Measurements from ENCODE around the gene CCSER1. TPM values are rescaled to one million over a fixed set of nuclear protein-coding genes. Genes with fewer than 3 reads are reported as not detected.

The CCSER1 gene
- polyA plus RNA-seq, 3 donors: 0.09 to 0.75 (median 0.13) TPM

GRCh38 chr4:90443231-90443630 lies 316.0 kb downstream of the CCSER1 start:
- DNase-seq: no peak
- intact Hi-C loops (cut with micrococcal nuclease): no loop called here
- Histone ChIP-seq H3K9ac (ENCODE audit: insufficient read depth, low read length, poor library complexity, severe bottlenecking) (no peak overlapping the region), H2AFZ (ENCODE audit: insufficient read depth, low read depth, low read length, poor library complexity, severe bottlenecking) (no peak overlapping the region), H3K4me2 (replicated peaks; ENCODE audit: extremely low read depth, low read length, poor library complexity, severe bottlenecking) (no peak overlapping the region), H3K27me3 (ENCODE audit: control insufficient read depth in 2 of 2, insufficient read depth in 2 of 2, low read length in 2 of 2) (no peaks in the 10 kb centered on the region), H3K4me3 (replicated peaks in 1 of 3; ENCODE audit: low read depth in 2 of 3, low read length in 3 of 3) (no peak overlapping the region), H3K79me2 (ENCODE audit: insufficient read depth, low read length) (no peaks in the 10 kb centered on the region), H3K9me3 (replicated peaks in 1 of 2; ENCODE audit: control insufficient read depth in 1 of 2, insufficient read depth in 1 of 2, low read length in 2 of 2) (no peaks in the 10 kb centered on the region), H3K27ac (ENCODE audit: low read depth in 1 of 2, low read length in 2 of 2) (no peak overlapping the region), H4K20me1 (ENCODE audit: insufficient read depth, low read length) (no peaks in the 10 kb centered on the region), H3K36me3 (replicated peaks in 1 of 2; ENCODE audit: control insufficient read depth in 1 of 2, insufficient read depth in 2 of 2, low read length in 2 of 2) (no peaks in the 10 kb centered on the region), H3K4me1 (ENCODE audit: control insufficient read depth in 1 of 2, insufficient read depth in 2 of 2, low read length in 2 of 2) (no peaks in the 10 kb centered on the region)
- peaks cover 0 to 5% (median 2%) of the 10 kb centered on the region in 7 donors for H3K9me3 Mint-ChIP-seq
- H3K4me1 Mint-ChIP-seq: no peaks in the 10 kb centered on the region
- H3K27me3 Mint-ChIP-seq (ENCODE audit: low read depth in 3 of 3): no peaks in the 10 kb centered on the region
- no peaks in the 10 kb centered on the region for H3K36me3 Mint-ChIP-seq
- no peak overlapping the region for H3K27ac Mint-ChIP-seq
- H3K4me3 Mint-ChIP-seq: no peak overlapping the region
- no CpG with 5 or more reads among the region's 1 CpG for WGBS (ENCODE audit: insufficient coverage)
- TF ChIP-seq CTCF (IDR thresholded peaks at IDR 0.05): no peak

- H3K27me3 Mint-ChIP-seq (ENCODE audit: low read depth in 3 of 3): no peaks in the 10 kb centered on the region
- H3K36me3 Mint-ChIP-seq: no peaks in the 10 kb centered on the region
- Histone ChIP-seq H3K4me2 (replicated peaks; ENCODE audit: extremely low read depth, low read length, poor library complexity, severe bottlenecking) (no peak overlapping the region), H3K4me3 (replicated peaks in 1 of 3; ENCODE audit: low read depth in 2 of 3, low read length in 3 of 3) (no peak overlapping the region), H2AFZ (ENCODE audit: insufficient read depth, low read depth, low read length, poor library complexity, severe bottlenecking) (no peak overlapping the region), H3K27ac (ENCODE audit: low read depth in 1 of 2, low read length in 2 of 2) (no peak overlapping the region), H3K4me1 (ENCODE audit: control insufficient read depth in 1 of 2, insufficient read depth in 2 of 2, low read length in 2 of 2) (no peaks in the 10 kb centered on the region), H3K79me2 (ENCODE audit: insufficient read depth, low read length) (no peaks in the 10 kb centered on the region), H4K20me1 (ENCODE audit: insufficient read depth, low read length) (no peaks in the 10 kb centered on the region), H3K9ac (ENCODE audit: insufficient read depth, low read length, poor library complexity, severe bottlenecking) (no peak overlapping the region), H3K36me3 (replicated peaks in 1 of 2; ENCODE audit: control insufficient read depth in 1 of 2, insufficient read depth in 2 of 2, low read length in 2 of 2) (no peaks in the 10 kb centered on the region), H3K9me3 (replicated peaks in 1 of 2; ENCODE audit: control insufficient read depth in 1 of 2, insufficient read depth in 1 of 2, low read length in 2 of 2) (peaks cover 12 to 13% of the 10 kb centered on the region in 2 donors), H3K27me3 (ENCODE audit: control insufficient read depth in 2 of 2, insufficient read depth in 2 of 2, low read length in 2 of 2) (no peaks in the 10 kb centered on the region)
- intact Hi-C loops (cut with micrococcal nuclease): no loop called here
- no peaks in the 10 kb centered on the region for H3K4me1 Mint-ChIP-seq
- peaks cover 5 to 16% (median 10%) of the 10 kb centered on the region in 7 donors for H3K9me3 Mint-ChIP-seq
- no CpG with 5 or more reads among the region's 2 CpGs for WGBS (ENCODE audit: insufficient coverage)
- H3K4me3 Mint-ChIP-seq: no peak overlapping the region
- TF ChIP-seq CTCF (IDR thresholded peaks at IDR 0.05): no peak
- no peak for DNase-seq
- no peak overlapping the region for H3K27ac Mint-ChIP-seq
These were observed 317.7 kb downstream of the CCSER1 start for GRCh38 chr4:90444904-90445303.

All from CD14-positive monocyte (primary cell).